Naive thymus-derived CD8-positive, alpha-beta T cell (primary cell): ENCODE measurements around the gene SNRPD2. TPM values are rescaled to one million over a fixed set of nuclear protein-coding genes. Genes with fewer than 3 reads are reported as not detected.
A peak's percentile ranks its signal among the peaks of the same experiment; 100 is the strongest.
"Not testable (repeated sequence)": the region's sequence is repeated elsewhere in the genome, so short reads cannot be mapped to it uniquely, and the experiment has no call there.

Experiments used
- ATAC-seq, 2 donors: fragments of 150-1000 bp; cut with Tn5 transposase in 1 of 2; sonication (Bioruptor Pico), chemical (Tn5 transposase) in 1 of 2; 1 replicate in 1 of 2; 2 replicates in 1 of 2; pipeline ENCODE4 v1.10.0; 2021; ENCODE audit warnings: mild to moderate bottlenecking in 2 of 2, moderate library complexity in 2 of 2
- POLR2A ChIA-PET: fragments of 350-600 bp; sonication (Branson Sonifier 250); formaldehyde crosslinking; loops from one replicate; lab custom pipeline; 2021; ENCODE audit warnings: antibody characterized with exemption; lab: Charles Lee
- DNase-seq, 10 donors: peaks; one replicate each; pipeline versions ENCODE4 v3.0.0 to v3.0.0-alpha.2; 2020 to 2022
- H3K27ac Mint-ChIP-seq, 10 donors: one replicate each; pipeline ENCODE4 v1.8.0; 2020 to 2022; ENCODE audit warnings: mild to moderate bottlenecking in 10 of 10, mixed read lengths in 10 of 10, moderate library complexity in 4 of 10, inconsistent platforms in 1 of 10
- H3K27me3 Mint-ChIP-seq, 5 donors: one replicate each; pipeline ENCODE4 v1.8.0; 2021 to 2022; ENCODE audit warnings: mixed read lengths in 5 of 5
- H3K36me3 Mint-ChIP-seq, 3 donors: one replicate each; pipeline ENCODE4 v1.8.0; 2020 to 2022; ENCODE audit warnings: mixed read lengths in 3 of 3, mild to moderate bottlenecking in 2 of 3, inconsistent platforms in 1 of 3
- H3K4me1 Mint-ChIP-seq, 4 donors: one replicate each; pipeline ENCODE4 v1.8.0; 2021 to 2022; ENCODE audit warnings: mixed read lengths in 4 of 4
- H3K4me3 Mint-ChIP-seq, 10 donors: one replicate each; pipeline ENCODE4 v1.8.0; 2020 to 2022; ENCODE audit warnings: mild to moderate bottlenecking in 10 of 10, mixed read lengths in 10 of 10, moderate library complexity in 6 of 10, inconsistent platforms in 1 of 10
- H3K9me3 Mint-ChIP-seq, 9 donors: one replicate each; pipeline ENCODE4 v1.8.0; 2020 to 2022; ENCODE audit warnings: mixed read lengths in 9 of 9, mild to moderate bottlenecking in 3 of 9, inconsistent platforms in 1 of 9, moderate library complexity in 1 of 9
- polyA plus RNA-seq, 3 donors: library from polyadenylated mRNA; unstranded; fragments of 300-500 nt; fragmentation: Illumina TruSeq; gene quantifications; one replicate each; pipeline ENCODE4 v1.2.3, GENCODE V29; 2021
- total RNA-seq, 8 experiments: library from RNA in 2 of 8; stranded (reverse) in 2 of 8; gene quantifications; one replicate each; pipeline ENCODE4 v1.2.3 and lab custom pipeline; 2021 to 2026

Gene SNRPD2
- total and polyA plus RNA-seq, 5 experiments from 2014 or later, result 395 to 1,289 (median 1,119) TPM

GRCh38 chr19:45692187-45693105, 693 bp upstream of the SNRPD2 start, which contains the start of gene QPCTL:
QPCTL (plus strand) TSS chr19:45692666; CDS start chr19:45692704, 38 bp downstream.
- ATAC-seq (peak; percentile 88 to 90), DNase-seq (peak; percentile 89 to 99 (median 98))
- POLR2A ChIA-PET, result interaction anchor here (0.6 to 3.5 kb wide), 18 partner anchors 9 to 303 kb away, joined by 3 to 47 read pairs (median 4); partner anchors contain the start of genes CCDC61, FBXO46, GIPR and MYPOP
- Mint-ChIP-seq H3K27me3 (no peaks in the 10 kb centered on the region), H3K4me1 (peaks cover 9 to 34% (median 23%) of the 10 kb centered on the region in 4 donors), H3K4me3 (peak within 1 kb of the TSS; percentile 91 to 100 (median 96)), H3K9me3 (no peaks in the 10 kb centered on the region), H3K36me3 (peaks cover 0 to 39% (median 7%) of the 10 kb centered on the region in 3 donors), H3K27ac (peak within 1 kb of the TSS; percentile 89 to 99 (median 96))

- POLR2A ChIA-PET, result interaction anchor here (1.2 kb wide), 1 partner anchor 10 kb away, joined by 6 read pairs; no protein-coding TSS in a partner anchor
- ATAC-seq, result no peak
- no peak overlapping the region for H3K27ac Mint-ChIP-seq
- H3K4me3 Mint-ChIP-seq, result no peak overlapping the region
- no peaks in the 10 kb centered on the region for H3K27me3 Mint-ChIP-seq
- peaks cover 10 to 31% (median 19%) of the 10 kb centered on the region in 4 donors for H3K4me1 Mint-ChIP-seq
- no peak for DNase-seq
- peaks cover 0 to 55% (median 13%) of the 10 kb centered on the region in 3 donors for H3K36me3 Mint-ChIP-seq
- H3K9me3 Mint-ChIP-seq, result no peaks in the 10 kb centered on the region
Observed at GRCh38 chr19:45687599-45687998, 4.2 kb downstream of the SNRPD2 start.

GRCh38 chr19:45685045-45685444, 6.7 kb downstream of the SNRPD2 start:
- H3K27me3 Mint-ChIP-seq, ATAC-seq, H3K9me3 Mint-ChIP-seq, DNase-seq, H3K4me3 Mint-ChIP-seq: not testable (repeated sequence)
- Mint-ChIP-seq H3K4me1 (peaks cover 11 to 28% (median 14%) of the 10 kb centered on the region in 4 donors), H3K36me3 (peaks cover 0 to 55% (median 13%) of the 10 kb centered on the region in 3 donors), H3K27ac (peak overlapping the region in 1 of 10 donors; percentile 73)
- POLR2A ChIA-PET, result interaction anchor here (0.6 to 0.7 kb wide), 3 partner anchors 23 to 1500 kb away, joined by 3 to 5 read pairs (median 4); no protein-coding TSS in a partner anchor

GRCh38 chr19:45682908-45683307, 8.8 kb downstream of the SNRPD2 start:
- no peaks in the 10 kb centered on the region for H3K9me3 Mint-ChIP-seq
- ATAC-seq, result no peak
- peaks cover 0 to 41% (median 11%) of the 10 kb centered on the region in 3 donors for H3K36me3 Mint-ChIP-seq
- peak overlapping the region in 4 of 10 donors; percentile 42 to 82 (median 60) for H3K27ac Mint-ChIP-seq
- peaks cover 9 to 17% (median 12%) of the 10 kb centered on the region in 4 donors for H3K4me1 Mint-ChIP-seq
- no peak overlapping the region for H3K4me3 Mint-ChIP-seq
- POLR2A ChIA-PET, result interaction anchor here (0.9 to 1.0 kb wide), 2 partner anchors 9 to 13 kb away, joined by 3 to 6 read pairs; partner anchors contain the start of genes QPCTL and SNRPD2
- peaks cover 0 to 5% (median 0%) of the 10 kb centered on the region in 5 donors for H3K27me3 Mint-ChIP-seq
- DNase-seq, result no peak

- Mint-ChIP-seq H3K4me1 (peaks cover 12 to 23% (median 19%) of the 10 kb centered on the region in 4 donors), H3K9me3 (no peaks in the 10 kb centered on the region), H3K36me3 (peaks cover 0 to 34% (median 9%) of the 10 kb centered on the region in 3 donors), H3K27ac (peak overlapping the region in 5 of 10 donors; percentile 26 to 83 (median 74)), H3K27me3 (peaks cover 0 to 5% (median 0%) of the 10 kb centered on the region in 5 donors), H3K4me3 (peak overlapping the region in 4 of 10 donors; percentile 37 to 77 (median 59))
- POLR2A ChIA-PET, result interaction anchor here (0.9 to 2.5 kb wide), 7 partner anchors 9 to 87 kb away, joined by 3 to 19 read pairs (median 6); partner anchors contain the start of genes GIPR, QPCTL, SIX5 and SNRPD2
- DNase-seq, result no peak
- ATAC-seq, result no peak
Observed at GRCh38 chr19:45682117-45682516, 9.6 kb downstream of the SNRPD2 start.

GRCh38 chr19:45681391-45682015, 10.2 kb downstream of the SNRPD2 start:
- H3K4me3 Mint-ChIP-seq, result peak overlapping the region; percentile 70 to 88 (median 78)
- H3K9me3 Mint-ChIP-seq, result no peaks in the 10 kb centered on the region
- peak overlapping the region in 8 of 10 donors; percentile 48 to 87 (median 78) for H3K27ac Mint-ChIP-seq
- H3K36me3 Mint-ChIP-seq, result peaks cover 0 to 28% (median 9%) of the 10 kb centered on the region in 3 donors
- peak; percentile 75 to 82 for ATAC-seq
- POLR2A ChIA-PET, result interaction anchor here (0.7 to 2.5 kb wide), 10 partner anchors 10 to 1064 kb away, joined by 3 to 19 read pairs (median 6); partner anchors contain the start of genes FKRP, GIPR, QPCTL and SIX5
- peaks cover 15 to 26% (median 24%) of the 10 kb centered on the region in 4 donors for H3K4me1 Mint-ChIP-seq
- DNase-seq, result peak; percentile 73 to 89 (median 86)
- peaks cover 0 to 5% (median 0%) of the 10 kb centered on the region in 5 donors for H3K27me3 Mint-ChIP-seq

GRCh38 chr19:45677351-45678230, 14.2 kb downstream of the SNRPD2 start:
- Mint-ChIP-seq H3K9me3 (no peaks in the 10 kb centered on the region), H3K4me3 (peak overlapping the region; percentile 78 to 95 (median 88)), H3K27ac (peak overlapping the region in 8 of 10 donors; percentile 64 to 94 (median 89)), H3K27me3 (peaks cover 0 to 6% (median 0%) of the 10 kb centered on the region in 5 donors), H3K4me1 (peaks cover 12 to 30% (median 24%) of the 10 kb centered on the region in 4 donors), H3K36me3 (no peaks in the 10 kb centered on the region)
- ATAC-seq (peak; percentile 61 to 68), DNase-seq (peak; percentile 58 to 90 (median 80))
- POLR2A ChIA-PET, result interaction anchor here (0.6 to 2.8 kb wide), 11 partner anchors 8 to 210 kb away, joined by 3 to 16 read pairs (median 4); partner anchors contain the start of genes FOSB, GIPR, QPCTL and SIX5

- POLR2A ChIA-PET, result interaction anchor here (0.8 to 2.8 kb wide), 6 partner anchors 9 to 207 kb away, joined by 3 to 16 read pairs (median 4); partner anchors contain the start of genes GIPR, QPCTL and SNRPD2
- no peaks in the 10 kb centered on the region for H3K9me3 Mint-ChIP-seq
- DNase-seq (peak in 9 of 10 donors; percentile 20 to 83 (median 60)), ATAC-seq (peak; percentile 64)
- H3K36me3 Mint-ChIP-seq, result no peaks in the 10 kb centered on the region
- H3K27me3 Mint-ChIP-seq, result peaks cover 0 to 6% (median 0%) of the 10 kb centered on the region in 5 donors
- H3K4me1 Mint-ChIP-seq, result peaks cover 11 to 28% (median 21%) of the 10 kb centered on the region in 4 donors
- peak overlapping the region in 8 of 10 donors; percentile 19 to 93 (median 62) for H3K27ac Mint-ChIP-seq
- peak overlapping the region; percentile 70 to 90 (median 78) for H3K4me3 Mint-ChIP-seq
Observed at GRCh38 chr19:45676851-45677263, 14.9 kb downstream of the SNRPD2 start.

GRCh38 chr19:45674946-45675345, 16.8 kb downstream of the SNRPD2 start:
- H3K27me3 Mint-ChIP-seq, result peaks cover 0 to 8% (median 0%) of the 10 kb centered on the region in 5 donors
- POLR2A ChIA-PET, result no interaction called here
- H3K4me3 Mint-ChIP-seq, result peak overlapping the region in 1 of 10 donors; percentile 62
- no peak overlapping the region for H3K27ac Mint-ChIP-seq
- H3K9me3 Mint-ChIP-seq, result no peaks in the 10 kb centered on the region
- no peak for DNase-seq
- no peak for ATAC-seq
- H3K36me3 Mint-ChIP-seq, result peaks cover 0 to 2% (median 0%) of the 10 kb centered on the region in 3 donors
- peaks cover 10 to 34% (median 27%) of the 10 kb centered on the region in 4 donors for H3K4me1 Mint-ChIP-seq

GRCh38 chr19:45670670-45671453, 20.9 kb downstream of the SNRPD2 start:
- Mint-ChIP-seq H3K4me1 (peaks cover 19 to 40% (median 35%) of the 10 kb centered on the region in 4 donors), H3K4me3 (peak overlapping the region; percentile 24 to 95 (median 64)), H3K36me3 (peaks cover 0 to 2% (median 0%) of the 10 kb centered on the region in 3 donors), H3K27me3 (peaks cover 0 to 7% (median 3%) of the 10 kb centered on the region in 5 donors), H3K9me3 (no peaks in the 10 kb centered on the region), H3K27ac (peak overlapping the region in 4 of 10 donors; percentile 44 to 84 (median 64))
- POLR2A ChIA-PET, result interaction anchor here (0.5 to 1.6 kb wide), 3 partner anchors 10 to 204 kb away, joined by 3 to 6 read pairs (median 3); partner anchors contain the start of gene QPCTL
- ATAC-seq (peak; percentile 10 to 34), DNase-seq (peak; percentile 28 to 74 (median 42))
